ENCODE results near the gene GTPBP6. TPM values are rescaled to one million over a fixed set of nuclear protein-coding genes. Genes with fewer than 3 reads are reported as not detected.

Gene GTPBP6
- polyA plus RNA-seq, 1 of the 3 experiments (the other 2 are of a cell fraction) = 47.3 TPM

DNA sequence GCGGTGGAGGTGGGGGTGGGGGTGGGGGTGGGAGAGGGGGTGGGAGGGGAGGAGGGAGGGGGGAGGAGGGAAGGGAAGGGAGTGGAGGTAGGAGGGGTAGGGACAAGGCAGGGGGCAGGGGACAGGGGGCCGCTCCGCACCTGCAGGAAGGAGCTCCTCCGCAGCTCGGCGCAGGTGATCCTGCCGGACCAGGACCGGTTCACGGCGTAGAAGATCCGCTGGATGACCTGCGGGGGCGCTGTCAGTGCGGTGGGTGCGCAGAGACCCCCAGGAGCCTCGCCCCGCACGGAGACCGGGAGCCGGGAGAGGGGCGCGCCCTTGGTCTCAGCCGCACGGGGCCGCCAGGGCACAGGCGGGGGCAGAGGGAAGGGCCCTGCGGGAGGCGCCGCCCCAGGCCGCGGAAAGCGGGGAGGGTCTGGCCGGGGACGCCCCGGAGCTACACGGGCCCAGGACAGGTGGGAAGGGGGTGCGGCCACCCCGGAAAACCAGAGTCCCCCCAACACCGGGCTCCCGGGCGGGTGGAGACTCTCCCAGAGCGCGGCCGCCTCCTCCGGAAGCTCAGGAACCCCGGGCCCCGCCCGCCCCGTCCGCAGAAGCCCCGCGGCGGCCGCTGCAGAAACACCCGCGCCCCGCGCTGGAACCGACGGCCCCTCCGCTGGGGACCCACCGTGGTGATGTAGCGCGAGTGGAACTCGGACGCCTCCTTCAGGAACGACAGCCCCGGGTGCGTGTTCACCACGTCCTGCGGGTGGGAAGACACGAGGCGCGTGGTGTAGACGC lies 27.6 kb upstream of the GTPBP6 start:
- Histone ChIP-seq H3K27ac (ENCODE audit: low read depth in 2 of 2, low read length in 1 of 2) (no peak overlapping the region), H3K4me3 (ENCODE audit: low read depth in 2 of 2, low read length in 1 of 2) (no peak overlapping the region), H3K79me2 (ENCODE audit: insufficient read depth) (no peaks in the 10 kb centered on the region), H3K4me2 (no peak overlapping the region), H3K9me3 (no peaks in the 10 kb centered on the region), H3K9ac (no peak overlapping the region), H3K36me3 (replicated peaks in 1 of 2; ENCODE audit: control insufficient read depth in 1 of 2, insufficient read depth in 2 of 2, low read length in 1 of 2) (peaks cover 2 to 4% of the 10 kb centered on the region in 2 experiments), H2AFZ (ENCODE audit: low read depth) (no peak overlapping the region), H3K27me3 (ENCODE audit: insufficient read depth) (no peaks in the 10 kb centered on the region), H3K4me1 (ENCODE audit: control insufficient read depth in 1 of 2, insufficient read depth in 2 of 2, low read depth in 1 of 2, low read length in 1 of 2) (no peaks in the 10 kb centered on the region; a peak in 1 of 4 replicates), H4K20me1 (ENCODE audit: insufficient read depth) (no peaks in the 10 kb centered on the region), H3K9me2 (no peaks in the 10 kb centered on the region), H3F3A (replicated peaks; ENCODE audit: insufficient read depth) (no peaks in the 10 kb centered on the region)
- no peak for DNase-seq
- ChIA-PET POLR2A (no interaction called here), CTCF (no interaction called here)
- TF ChIP-seq TCF12 (IDR thresholded peaks at IDR 0.05) (no peak), EZH2phosphoT487 (IDR thresholded peaks at IDR 0.05; ENCODE audit: borderline replicate concordance, low read depth) (no peak), MXI1 (IDR thresholded peaks at IDR 0.05; ENCODE audit: low read depth, low read length) (no peak), YY1 (IDR thresholded peaks at IDR 0.05; ENCODE audit: low read depth) (no peak), RAD21 (IDR thresholded peaks at IDR 0.05; ENCODE audit: low read length) (no peak), CHD2 (IDR thresholded peaks at IDR 0.05; ENCODE audit: low read length, partially characterized antibody) (no peak), POLR2AphosphoS5 (IDR thresholded peaks at IDR 0.05; ENCODE audit: low read depth, low read length) (no peak), SIN3A (IDR thresholded peaks at IDR 0.05; ENCODE audit: borderline replicate concordance, low read depth, low read length) (no peak), GABPA (IDR thresholded peaks at IDR 0.05; ENCODE audit: low read depth) (no peak), USF1 (IDR thresholded peaks at IDR 0.05; ENCODE audit: borderline replicate concordance, low read depth) (no peak), NRF1 (IDR thresholded peaks at IDR 0.05; ENCODE audit: low read depth, low read length) (no peak), RFX5 (IDR thresholded peaks at IDR 0.05; ENCODE audit: low read length) (no peak), CTCF (IDR thresholded peaks at IDR 0.05) (no peak), FOXJ3 (CRISPR knock-in tag; IDR thresholded peaks at IDR 0.05) (no peak), SMC3 (IDR thresholded peaks at IDR 0.05; ENCODE audit: low read depth, low read length) (no peak), MEF2A (IDR thresholded peaks at IDR 0.05; ENCODE audit: borderline replicate concordance, low read depth) (no peak), FOSL2 (IDR thresholded peaks at IDR 0.05; ENCODE audit: borderline replicate concordance, low read depth) (no peak)
- TF ChIP-seq, protein P1, sequence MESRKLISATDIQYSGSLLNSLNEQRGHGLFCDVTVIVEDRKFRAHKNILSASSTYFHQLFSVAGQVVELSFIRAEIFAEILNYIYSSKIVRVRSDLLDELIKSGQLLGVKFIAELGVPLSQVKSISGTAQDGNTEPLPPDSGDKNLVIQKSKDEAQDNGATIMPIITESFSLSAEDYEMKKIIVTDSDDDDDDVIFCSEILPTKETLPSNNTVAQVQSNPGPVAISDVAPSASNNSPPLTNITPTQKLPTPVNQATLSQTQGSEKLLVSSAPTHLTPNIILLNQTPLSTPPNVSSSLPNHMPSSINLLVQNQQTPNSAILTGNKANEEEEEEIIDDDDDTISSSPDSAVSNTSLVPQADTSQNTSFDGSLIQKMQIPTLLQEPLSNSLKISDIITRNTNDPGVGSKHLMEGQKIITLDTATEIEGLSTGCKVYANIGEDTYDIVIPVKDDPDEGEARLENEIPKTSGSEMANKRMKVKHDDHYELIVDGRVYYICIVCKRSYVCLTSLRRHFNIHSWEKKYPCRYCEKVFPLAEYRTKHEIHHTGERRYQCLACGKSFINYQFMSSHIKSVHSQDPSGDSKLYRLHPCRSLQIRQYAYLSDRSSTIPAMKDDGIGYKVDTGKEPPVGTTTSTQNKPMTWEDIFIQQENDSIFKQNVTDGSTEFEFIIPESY (IDR thresholded peaks at IDR 0.05; ENCODE audit: borderline replicate concordance, low read depth) = no peak
- TF ChIP-seq, protein P2, sequence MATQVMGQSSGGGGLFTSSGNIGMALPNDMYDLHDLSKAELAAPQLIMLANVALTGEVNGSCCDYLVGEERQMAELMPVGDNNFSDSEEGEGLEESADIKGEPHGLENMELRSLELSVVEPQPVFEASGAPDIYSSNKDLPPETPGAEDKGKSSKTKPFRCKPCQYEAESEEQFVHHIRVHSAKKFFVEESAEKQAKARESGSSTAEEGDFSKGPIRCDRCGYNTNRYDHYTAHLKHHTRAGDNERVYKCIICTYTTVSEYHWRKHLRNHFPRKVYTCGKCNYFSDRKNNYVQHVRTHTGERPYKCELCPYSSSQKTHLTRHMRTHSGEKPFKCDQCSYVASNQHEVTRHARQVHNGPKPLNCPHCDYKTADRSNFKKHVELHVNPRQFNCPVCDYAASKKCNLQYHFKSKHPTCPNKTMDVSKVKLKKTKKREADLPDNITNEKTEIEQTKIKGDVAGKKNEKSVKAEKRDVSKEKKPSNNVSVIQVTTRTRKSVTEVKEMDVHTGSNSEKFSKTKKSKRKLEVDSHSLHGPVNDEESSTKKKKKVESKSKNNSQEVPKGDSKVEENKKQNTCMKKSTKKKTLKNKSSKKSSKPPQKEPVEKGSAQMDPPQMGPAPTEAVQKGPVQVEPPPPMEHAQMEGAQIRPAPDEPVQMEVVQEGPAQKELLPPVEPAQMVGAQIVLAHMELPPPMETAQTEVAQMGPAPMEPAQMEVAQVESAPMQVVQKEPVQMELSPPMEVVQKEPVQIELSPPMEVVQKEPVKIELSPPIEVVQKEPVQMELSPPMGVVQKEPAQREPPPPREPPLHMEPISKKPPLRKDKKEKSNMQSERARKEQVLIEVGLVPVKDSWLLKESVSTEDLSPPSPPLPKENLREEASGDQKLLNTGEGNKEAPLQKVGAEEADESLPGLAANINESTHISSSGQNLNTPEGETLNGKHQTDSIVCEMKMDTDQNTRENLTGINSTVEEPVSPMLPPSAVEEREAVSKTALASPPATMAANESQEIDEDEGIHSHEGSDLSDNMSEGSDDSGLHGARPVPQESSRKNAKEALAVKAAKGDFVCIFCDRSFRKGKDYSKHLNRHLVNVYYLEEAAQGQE (IDR thresholded peaks at IDR 0.05; ENCODE audit: low read depth, low read length) = no peak
- 96% methylated on average over 28 of the region's 75 CpGs for WGBS (ENCODE audit: low lambda C conversion rate)
